Mesendoderm (in vitro differentiated cells): ENCODE measurements around the gene PDE1A. TPM values are rescaled to one million over a fixed set of nuclear protein-coding genes. Genes with fewer than 3 reads are reported as not detected.
A peak's percentile ranks its signal among the peaks of the same experiment; 100 is the strongest.

Experiments used
- DNase-seq: peaks from one replicate; pipeline ENCODE4 v3.0.0; 2013
- H2AK5ac ChIP-seq: 2 replicates; pipeline ENCODE4 v1.6.1; 2013; ENCODE audit warnings: low read length, inconsistent platforms
- H2BK120ac ChIP-seq: 2 replicates; pipeline ENCODE4 v1.6.1; 2013; ENCODE audit warnings: low read depth, mild to moderate bottlenecking, low read length, moderate library complexity, mixed read lengths
- H2BK15ac ChIP-seq: replicated peaks from 2 replicates; pipeline ENCODE4 v1.6.1; 2013; ENCODE audit warnings: low read depth, mild to moderate bottlenecking, moderate library complexity
- H2BK5ac ChIP-seq: 2 replicates; pipeline ENCODE4 v1.6.1; 2013; ENCODE audit warnings: low read length, inconsistent platforms
- H3K18ac ChIP-seq: 2 replicates; pipeline ENCODE4 v1.6.1; 2013; ENCODE audit warnings: mild to moderate bottlenecking, low read length, mixed read lengths
- H3K23ac ChIP-seq: one replicate; pipeline ENCODE4 v1.6.1; 2013; ENCODE audit warnings: low read length
- H3K27ac ChIP-seq: 2 replicates; pipeline ENCODE4 v1.5.1; 2013; ENCODE audit warnings: low read depth, mild to moderate bottlenecking, inconsistent platforms, low read length, moderate library complexity
- H3K27me3 ChIP-seq: 2 replicates; pipeline ENCODE4 v1.6.1; 2013; ENCODE audit warnings: low read length, control low read depth, mild to moderate bottlenecking, inconsistent platforms; ENCODE audit not compliant: insufficient read depth, poor library complexity
- H3K36me3 ChIP-seq: 2 replicates; pipeline ENCODE4 v1.6.1; 2013; ENCODE audit warnings: low read length, inconsistent platforms; ENCODE audit not compliant: control insufficient read depth, insufficient read depth
- H3K4ac ChIP-seq: one replicate; pipeline ENCODE4 v1.6.1; 2013; ENCODE audit warnings: low read depth, mild to moderate bottlenecking, low read length, moderate library complexity
- H3K4me1 ChIP-seq: 2 replicates; pipeline ENCODE4 v1.6.1; 2013; ENCODE audit warnings: low read depth, low read length, inconsistent platforms; ENCODE audit not compliant: control insufficient read depth
- H3K4me2 ChIP-seq: 2 replicates; pipeline ENCODE4 v1.6.1; 2013; ENCODE audit warnings: low read length
- H3K4me3 ChIP-seq: 2 replicates; pipeline ENCODE4 v1.5.1; 2013; ENCODE audit warnings: mild to moderate bottlenecking, low read length
- H3K56ac ChIP-seq: one replicate; pipeline ENCODE4 v1.6.1; 2013; ENCODE audit warnings: low read length
- H3K79me1 ChIP-seq: 2 replicates; pipeline ENCODE4 v1.6.1; 2013; ENCODE audit warnings: low read length, inconsistent platforms
- H3K79me2 ChIP-seq: 2 replicates; pipeline ENCODE4 v1.6.1; 2013; ENCODE audit warnings: mild to moderate bottlenecking, low read length; ENCODE audit not compliant: control insufficient read depth, insufficient read depth
- H3K9ac ChIP-seq: 2 replicates; pipeline ENCODE4 v1.6.1; 2013; ENCODE audit warnings: low read length, inconsistent platforms
- H4K5ac ChIP-seq: one replicate; pipeline ENCODE4 v1.6.1; 2013; ENCODE audit warnings: low read length
- H4K8ac ChIP-seq: one replicate; pipeline ENCODE4 v1.6.1; 2013; ENCODE audit warnings: low read depth, mild to moderate bottlenecking, control low read depth, low read length, moderate library complexity
- WGBS: extraction: QIAGEN DNeasy Blood & Tissue Kit; methylation state at CpG from one replicate; pipeline ENCODE4 v1.1.7; 2013; ENCODE audit warnings: low lambda C conversion rate, missing lambda C conversion rate; ENCODE audit not compliant: insufficient coverage; ENCODE audit errors: extremely low coverage; 5-methylcytosine and 5-hydroxymethylcytosine counted together
- polyA plus RNA-seq, 2 experiments: library from polyadenylated mRNA; stranded (reverse); fragments of 200-250 nt; gene quantifications; one replicate each; pipeline ENCODE4 v1.2.3, GENCODE V29; 2013

PDE1A gene
- polyA plus RNA-seq (2013, experiment 1 of 2): 0.07 TPM
- polyA plus RNA-seq (2013, experiment 2 of 2): 0.14 TPM

- no CpG with 5 or more reads among the region's 3 CpGs for WGBS
- Histone ChIP-seq H3K79me2 (no peaks in the 10 kb centered on the region), H3K27me3 (no peaks in the 10 kb centered on the region), H3K4me1 (no peaks in the 10 kb centered on the region), H3K36me3 (no peaks in the 10 kb centered on the region), H2BK5ac (no peak within 1 kb of the TSS), H2BK120ac (no peak within 1 kb of the TSS), H3K4me3 (no peak within 1 kb of the TSS), H3K18ac (peak within 1 kb of the TSS; percentile 60), H3K23ac (no peak within 1 kb of the TSS), H3K4me2 (no peak within 1 kb of the TSS), H4K8ac (no peak within 1 kb of the TSS), H3K56ac (no peak within 1 kb of the TSS), H3K9ac (no peak within 1 kb of the TSS), H4K5ac (no peak within 1 kb of the TSS), H3K4ac (no peak within 1 kb of the TSS), H2BK15ac (no peak within 1 kb of the TSS), H3K79me1 (no peaks in the 10 kb centered on the region), H3K27ac (no peak within 1 kb of the TSS), H2AK5ac (no peak within 1 kb of the TSS)
- DNase-seq: no peak
Measured at GRCh38 chr2:182426918-182427240, at the start of gene PDE1A. Gene PDE1A (minus strand): TSS chr2:182427036.

DNA sequence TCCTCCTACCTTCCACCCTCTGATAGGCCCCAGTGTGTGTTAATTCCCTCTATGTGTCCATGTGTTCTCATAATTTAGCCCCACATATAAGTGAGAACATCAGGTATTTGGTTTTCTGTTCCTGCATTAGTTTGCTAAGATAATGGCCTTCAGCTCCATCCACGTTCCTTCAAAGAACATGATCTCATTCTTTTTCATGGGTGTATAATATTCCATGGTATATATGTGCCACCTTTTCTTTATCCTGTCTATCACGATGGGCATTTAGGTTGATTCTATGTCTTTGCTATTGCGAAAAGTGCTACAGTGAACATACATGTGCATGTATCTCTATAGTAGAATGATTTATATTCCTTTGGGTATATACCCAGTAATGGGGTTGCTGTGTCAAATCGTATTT, 46.8 kb upstream of the PDE1A start:
- Histone ChIP-seq H3K79me1 (no peaks in the 10 kb centered on the region), H3K23ac (no peak overlapping the region), H3K18ac (no peak overlapping the region), H3K27me3 (no peaks in the 10 kb centered on the region), H3K9ac (no peak overlapping the region), H4K5ac (no peak overlapping the region), H3K27ac (no peak overlapping the region), H3K56ac (no peak overlapping the region), H3K79me2 (no peaks in the 10 kb centered on the region), H2AK5ac (no peak overlapping the region), H3K4ac (no peak overlapping the region), H2BK15ac (no peak overlapping the region), H2BK120ac (no peak overlapping the region), H3K36me3 (no peaks in the 10 kb centered on the region), H2BK5ac (no peak overlapping the region), H3K4me1 (no peaks in the 10 kb centered on the region), H4K8ac (no peak overlapping the region), H3K4me2 (no peak overlapping the region), H3K4me3 (no peak overlapping the region)
- no CpG with 5 or more reads among the region's 4 CpGs for WGBS
- DNase-seq: no peak

GRCh38 chr2:182463760-182464159, 36.9 kb upstream of the PDE1A start:
- no peak for DNase-seq

GRCh38 chr2:182456784-182457183, 29.9 kb upstream of the PDE1A start:
- Histone ChIP-seq H3K79me2 (no peaks in the 10 kb centered on the region), H3K56ac (no peak overlapping the region), H2BK5ac (no peak overlapping the region), H3K36me3 (no peaks in the 10 kb centered on the region), H3K27ac (no peak overlapping the region), H3K4me3 (no peak overlapping the region), H2AK5ac (no peak overlapping the region), H4K8ac (no peak overlapping the region), H3K4ac (no peak overlapping the region), H3K4me2 (no peak overlapping the region), H3K18ac (no peak overlapping the region), H3K9ac (no peak overlapping the region), H3K79me1 (no peaks in the 10 kb centered on the region), H3K4me1 (no peaks in the 10 kb centered on the region), H2BK120ac (no peak overlapping the region), H2BK15ac (no peak overlapping the region), H3K23ac (no peak overlapping the region), H3K27me3 (no peaks in the 10 kb centered on the region), H4K5ac (no peak overlapping the region)
- no CpG with 5 or more reads among the region's 4 CpGs for WGBS
- no peak for DNase-seq

More at GRCh38 chr2:182463760-182464159, 36.9 kb upstream of the PDE1A start:
- no peaks in the 10 kb centered on the region for H3K4me1 ChIP-seq
- H2AK5ac ChIP-seq: no peak overlapping the region
- H3K23ac ChIP-seq: no peak overlapping the region
- WGBS: no CpG with 5 or more reads among the region's 1 CpG
- H3K36me3 ChIP-seq: no peaks in the 10 kb centered on the region
- H3K4me2 ChIP-seq: no peak overlapping the region
- H3K79me2 ChIP-seq: no peaks in the 10 kb centered on the region
- no peak overlapping the region for H3K18ac ChIP-seq
- H2BK15ac ChIP-seq: no peak overlapping the region
- H4K5ac ChIP-seq: no peak overlapping the region
- H3K27ac ChIP-seq: no peak overlapping the region
- no peaks in the 10 kb centered on the region for H3K27me3 ChIP-seq
- no peaks in the 10 kb centered on the region for H3K79me1 ChIP-seq
- no peak overlapping the region for H3K4me3 ChIP-seq
- H2BK120ac ChIP-seq: no peak overlapping the region
- H3K9ac ChIP-seq: no peak overlapping the region
- H3K56ac ChIP-seq: no peak overlapping the region
- no peak overlapping the region for H3K4ac ChIP-seq
- no peak overlapping the region for H4K8ac ChIP-seq
- H2BK5ac ChIP-seq: no peak overlapping the region

DNA sequence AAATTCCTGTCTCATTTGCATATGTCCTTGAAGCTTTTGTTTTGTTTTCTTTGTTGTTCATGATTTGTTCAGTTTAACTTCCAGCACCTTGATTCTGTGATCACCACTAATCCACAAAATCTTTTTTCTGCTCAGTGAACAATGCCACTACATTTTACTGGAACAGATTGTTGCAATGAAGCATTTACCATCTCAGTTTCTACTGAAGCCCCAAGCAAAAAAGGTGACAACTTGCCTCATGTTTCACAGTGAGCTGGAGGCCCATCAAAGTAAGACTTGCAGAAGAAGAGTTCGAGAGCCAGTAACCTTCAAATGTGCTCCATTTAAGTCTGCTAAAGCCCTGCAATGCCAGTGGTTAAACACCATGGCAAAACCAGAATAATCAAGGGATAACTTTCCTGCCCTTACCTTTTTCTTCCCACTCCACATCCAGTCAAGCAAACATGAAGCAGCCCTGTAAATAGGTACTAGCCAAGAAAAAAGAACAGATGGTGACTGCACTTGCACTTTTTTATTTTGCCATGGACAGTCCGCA, 25.7 kb upstream of the PDE1A start:
- DNase-seq: no peak
- Histone ChIP-seq H3K9ac (no peak overlapping the region), H3K4me1 (no peaks in the 10 kb centered on the region), H2BK5ac (no peak overlapping the region), H4K5ac (no peak overlapping the region), H2AK5ac (no peak overlapping the region), H3K4ac (no peak overlapping the region), H2BK120ac (no peak overlapping the region), H3K27ac (no peak overlapping the region), H3K36me3 (no peaks in the 10 kb centered on the region), H3K18ac (no peak overlapping the region), H2BK15ac (no peak overlapping the region), H3K4me2 (no peak overlapping the region), H4K8ac (no peak overlapping the region), H3K23ac (no peak overlapping the region), H3K79me1 (no peaks in the 10 kb centered on the region), H3K56ac (no peak overlapping the region), H3K27me3 (no peaks in the 10 kb centered on the region), H3K4me3 (no peak overlapping the region), H3K79me2 (no peaks in the 10 kb centered on the region)
- WGBS: no CpG with 5 or more reads among the region's 2 CpGs

DNA sequence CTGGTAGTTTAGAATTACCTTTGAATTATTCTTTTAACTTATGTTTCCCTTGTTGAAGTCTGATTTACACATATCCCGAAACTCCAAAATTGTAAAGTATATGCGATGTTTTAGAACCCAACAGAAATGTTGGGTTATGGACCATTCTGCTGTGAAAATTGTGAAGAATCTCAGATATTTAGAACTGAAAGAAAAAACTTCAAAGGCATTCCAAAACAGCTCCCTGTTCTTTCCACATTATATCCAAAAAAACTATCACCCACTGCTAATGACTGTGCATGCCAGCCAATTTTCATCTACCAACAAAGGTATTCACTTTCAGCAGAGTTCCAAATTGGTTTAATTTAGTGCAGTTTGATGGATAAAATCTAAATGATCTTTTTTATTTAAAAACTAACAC, 21.5 kb upstream of the PDE1A start:
- Histone ChIP-seq H3K56ac (no peak overlapping the region), H3K18ac (no peak overlapping the region), H3K36me3 (no peaks in the 10 kb centered on the region), H4K8ac (no peak overlapping the region), H3K4me3 (no peak overlapping the region), H2BK120ac (no peak overlapping the region), H3K27me3 (no peaks in the 10 kb centered on the region), H4K5ac (no peak overlapping the region), H2BK5ac (no peak overlapping the region), H2AK5ac (no peak overlapping the region), H3K23ac (no peak overlapping the region), H3K4ac (no peak overlapping the region), H3K4me1 (peaks cover 3% of the 10 kb centered on the region), H3K4me2 (no peak overlapping the region), H3K9ac (no peak overlapping the region), H3K27ac (no peak overlapping the region), H3K79me2 (no peaks in the 10 kb centered on the region), H3K79me1 (no peaks in the 10 kb centered on the region), H2BK15ac (no peak overlapping the region)
- WGBS: no CpG with 5 or more reads among the region's 2 CpGs
- DNase-seq: peak; percentile 57
